ENCODE results near the gene KEL.

The KEL gene

DNA sequence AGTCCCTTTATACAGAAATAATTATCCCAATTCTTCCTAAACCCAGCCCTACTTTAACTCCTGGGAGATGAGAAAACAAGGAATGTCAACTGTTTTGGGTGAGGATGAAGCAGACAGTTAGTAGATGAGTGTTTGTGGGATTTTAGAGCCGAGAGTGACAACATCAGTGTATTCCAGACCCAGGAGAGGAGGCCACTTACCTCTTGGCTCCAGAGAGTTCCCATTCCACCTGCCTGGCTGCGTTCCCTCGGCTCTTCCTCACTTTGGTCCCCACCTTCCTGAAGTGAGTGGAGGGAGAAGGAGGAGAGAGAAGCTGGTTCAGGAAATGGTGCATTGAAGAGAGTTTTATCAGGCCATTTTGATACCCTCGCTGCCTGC lies 579 bp downstream of the KEL start:
- no peak for DNase-seq

DNA sequence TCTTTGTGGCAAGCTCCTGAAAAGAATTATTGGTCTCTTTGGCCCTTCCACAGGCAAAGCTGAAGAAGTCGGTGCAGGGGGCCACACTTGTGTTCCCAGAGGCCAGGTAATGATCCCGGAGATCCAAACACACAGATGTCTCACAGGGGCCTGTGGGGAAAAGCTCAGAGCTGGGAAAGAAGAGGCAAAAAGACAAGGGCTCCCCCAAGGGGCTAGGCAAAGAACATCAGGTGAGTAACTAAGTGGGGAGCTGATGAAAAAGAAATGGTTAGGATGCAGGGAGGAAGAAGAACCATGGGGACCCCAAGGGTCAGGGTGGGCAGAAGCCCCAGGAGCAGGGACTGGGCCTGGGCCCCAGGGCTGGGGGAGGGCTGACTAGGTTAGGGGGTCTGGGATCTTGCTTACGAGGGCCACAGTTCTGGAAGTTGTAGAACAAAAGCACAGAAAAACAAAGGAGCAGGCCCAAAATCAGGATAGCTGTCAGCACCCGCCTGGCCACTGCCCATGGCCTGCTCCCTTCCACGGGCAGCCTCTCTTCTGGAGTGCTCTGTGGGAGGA lies 1.1 kb downstream of the KEL start:
- no peak for DNase-seq

DNA sequence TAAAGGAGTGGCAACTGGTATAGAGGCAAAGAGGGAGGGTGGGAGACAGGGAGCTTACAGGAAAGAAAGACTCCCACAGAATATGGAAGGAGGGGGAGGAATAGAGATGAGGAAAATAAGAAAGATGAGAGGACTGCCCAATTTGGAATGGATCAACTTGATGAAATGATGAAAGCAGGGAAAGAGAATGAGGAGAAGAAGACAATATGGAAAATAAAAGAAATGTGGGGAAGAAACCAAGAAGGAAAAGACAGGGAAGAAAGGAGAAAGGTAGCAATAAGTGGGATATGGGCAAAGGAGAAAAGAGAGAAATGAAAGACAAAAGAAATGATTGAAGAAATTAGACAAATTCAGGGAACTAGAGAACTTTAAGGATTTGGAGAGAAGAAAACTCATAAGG lies 3.0 kb downstream of the KEL start:
- DNase-seq, result no peak

DNA sequence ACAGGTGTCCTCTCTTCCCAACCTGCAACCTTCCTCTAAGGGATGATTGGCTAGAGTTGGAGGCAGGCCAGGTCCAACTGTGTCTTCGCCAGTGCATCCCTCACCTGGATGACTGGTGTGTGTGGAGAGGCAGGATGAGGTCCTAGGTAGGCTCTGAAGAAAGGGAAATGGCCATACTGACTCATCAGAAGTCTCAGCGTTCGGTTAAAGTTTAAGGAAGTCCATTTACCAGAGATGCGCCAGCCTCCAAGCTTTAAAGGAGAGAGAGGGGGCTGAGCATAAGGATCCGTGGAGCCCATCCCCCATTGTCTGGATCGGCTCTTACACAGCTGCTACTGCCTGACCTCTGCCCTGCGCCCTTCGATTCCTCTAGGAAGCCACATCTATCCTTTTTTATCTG lies 4.4 kb downstream of the KEL start:
- DNase-seq, result no peak

DNA sequence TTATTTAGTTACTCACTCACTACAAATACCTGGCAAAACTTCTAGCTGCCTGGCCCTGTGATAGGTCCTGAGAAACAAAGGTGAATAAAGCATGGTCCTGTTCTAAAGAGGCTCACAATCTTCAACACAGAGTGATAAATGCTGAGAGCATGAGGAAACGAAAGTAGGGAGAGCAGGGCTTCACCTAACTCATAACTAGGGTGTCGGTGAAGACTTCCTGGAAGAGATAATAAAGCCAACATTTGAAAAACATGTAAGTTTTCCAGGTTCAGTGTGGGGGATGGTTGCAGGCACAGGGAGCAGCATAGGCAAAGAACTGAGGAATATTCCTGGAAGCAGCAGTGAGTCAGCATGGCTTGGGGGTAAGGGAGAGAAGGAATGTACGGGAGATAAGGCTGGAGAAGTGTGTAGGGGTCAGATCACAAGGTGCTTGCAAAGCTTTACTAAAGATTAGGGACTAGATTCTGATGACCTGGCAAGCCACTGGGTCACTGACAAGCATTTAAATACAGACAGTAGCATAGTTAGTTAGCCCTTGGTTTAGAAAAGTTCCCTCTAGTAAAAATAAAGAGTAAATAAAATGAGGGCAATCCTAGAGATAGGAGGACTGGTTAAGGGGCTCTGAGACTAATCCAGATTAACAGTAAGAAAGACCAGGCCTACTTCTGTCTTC lies 5.1 kb downstream of the KEL start:
- no peak for DNase-seq

DNA sequence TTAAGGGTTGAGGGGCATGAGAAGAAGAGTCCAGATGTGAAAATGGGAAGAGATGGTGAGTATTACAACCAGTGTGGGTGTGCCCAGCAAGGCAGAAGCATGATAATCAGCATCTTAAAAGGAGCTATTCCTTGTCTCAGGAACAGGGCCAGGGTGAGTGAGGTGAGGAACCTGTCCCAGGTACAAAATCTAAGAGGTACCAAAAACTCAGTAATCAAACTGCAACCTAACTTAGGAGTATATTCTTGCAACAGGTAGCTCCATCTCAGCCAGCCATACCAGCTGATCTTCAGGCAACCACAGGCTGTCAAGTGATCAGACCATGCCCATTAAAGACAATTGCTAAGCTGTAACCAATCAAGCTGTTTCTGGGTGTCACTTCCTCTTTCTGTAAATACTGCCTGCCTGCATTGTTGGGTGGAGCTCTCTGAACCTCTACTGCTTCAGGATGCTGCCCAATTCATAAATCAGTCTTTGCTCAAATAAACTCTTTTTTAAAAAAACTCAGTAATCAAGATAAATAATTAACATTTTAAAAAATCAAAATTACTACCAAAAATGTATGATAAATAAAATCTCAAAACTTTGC lies 7.4 kb downstream of the KEL start:
- no peak for DNase-seq

DNA sequence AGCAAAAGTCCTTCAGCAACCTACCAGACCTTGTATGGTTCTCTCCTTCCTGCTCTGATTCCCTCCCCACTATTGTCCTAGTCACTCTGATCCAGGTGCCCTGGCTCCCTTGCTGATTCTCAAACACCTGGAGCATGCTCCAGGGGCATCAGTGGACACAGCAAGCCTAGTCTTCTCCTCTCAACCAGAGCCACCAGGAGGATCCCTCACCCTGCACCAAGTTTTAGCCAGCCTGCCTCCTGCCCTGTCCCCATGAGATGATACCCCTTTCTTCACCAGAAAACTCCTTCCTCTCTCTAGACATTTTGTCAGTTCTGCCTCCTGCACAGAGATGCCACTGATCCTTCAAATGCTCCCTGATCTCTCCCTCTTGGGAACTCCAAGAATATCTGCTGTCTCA lies 11.9 kb downstream of the KEL start:
- no peak for DNase-seq

DNA sequence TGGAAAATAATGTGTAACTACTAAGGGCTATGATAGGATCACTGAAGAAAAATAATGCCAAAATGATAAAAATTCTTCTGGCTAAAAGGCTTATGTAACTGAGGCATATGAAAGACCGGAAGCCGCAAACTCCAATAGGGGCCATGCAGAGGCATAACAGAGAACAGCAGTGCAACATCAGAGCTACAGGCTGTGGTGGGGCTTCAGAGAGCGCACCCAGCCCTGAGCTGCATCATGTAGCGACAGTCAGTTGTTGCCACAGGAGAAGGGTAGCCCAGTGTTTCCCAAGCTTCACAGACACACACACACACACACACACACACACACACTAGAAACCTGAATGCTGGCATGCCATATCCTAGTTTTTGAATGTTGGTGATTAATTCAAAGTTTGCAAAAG lies 13.6 kb downstream of the KEL start:
- DNase-seq, result no peak

DNA sequence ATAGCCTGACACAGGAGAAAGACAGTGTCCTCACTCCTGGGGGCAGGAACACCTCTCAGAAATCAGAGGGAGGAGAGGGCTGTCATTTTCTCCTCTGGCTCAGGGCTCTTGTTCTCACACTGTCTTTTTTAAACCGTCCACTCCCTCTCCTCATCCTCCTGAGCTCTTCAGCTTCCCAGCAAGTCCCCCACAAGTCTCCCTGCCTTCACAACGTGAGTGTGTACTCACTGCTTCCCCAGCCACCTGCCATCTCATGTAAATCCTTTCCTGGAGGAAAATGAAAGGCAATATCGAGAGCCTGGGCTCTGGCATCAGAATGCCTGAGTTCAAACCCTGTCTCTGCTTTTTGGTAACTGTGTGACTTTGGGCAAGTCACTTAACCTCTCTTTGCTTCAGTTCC lies 17.2 kb downstream of the KEL start:
- no peak for DNase-seq

DNA sequence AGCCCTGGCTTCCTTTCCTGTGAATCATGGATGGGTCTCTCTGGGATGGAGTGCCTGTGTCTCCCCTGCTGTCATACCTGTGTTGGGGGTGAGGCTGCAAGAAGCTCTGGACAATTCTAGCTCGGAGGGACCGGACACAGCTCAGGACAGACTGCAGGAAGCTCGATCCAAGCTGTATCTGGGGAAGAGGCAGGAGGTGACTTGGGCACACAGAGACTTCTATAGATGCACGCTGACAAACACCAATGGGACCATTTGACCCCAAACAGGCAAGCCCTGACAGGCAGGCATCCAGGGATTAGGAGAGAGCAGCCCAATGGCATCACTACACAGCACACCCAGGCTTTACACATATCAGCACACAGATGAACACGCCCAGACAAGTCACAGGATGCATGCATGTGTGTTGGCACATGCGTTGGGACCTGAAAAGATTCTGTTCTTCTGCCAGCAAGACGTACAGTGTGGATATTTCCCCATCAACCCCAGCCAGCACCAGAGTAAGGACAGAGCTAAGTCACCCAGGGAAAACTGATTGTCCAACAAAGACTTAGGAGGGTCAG lies 18.4 kb downstream of the KEL start:
- DNase-seq, result no peak

DNA sequence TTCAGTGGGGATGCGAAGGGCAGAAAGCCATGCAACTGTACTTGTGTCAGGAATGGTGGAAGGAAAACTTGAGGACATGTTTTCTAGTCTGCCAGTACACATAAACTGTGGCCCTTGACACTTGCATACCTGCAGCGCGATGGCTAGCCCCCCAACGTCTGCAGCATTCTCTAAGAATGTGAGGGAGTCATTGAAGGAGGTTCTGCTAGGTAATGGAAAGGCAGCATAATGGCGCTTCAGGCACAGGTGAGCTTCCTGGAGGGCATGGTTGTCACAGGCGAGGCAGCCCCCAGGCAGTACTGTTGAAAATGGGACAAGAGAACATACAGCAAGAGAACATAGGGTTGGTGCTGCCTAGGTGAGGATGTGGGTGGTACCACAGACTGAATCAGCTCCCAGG lies 19.4 kb downstream of the KEL start:
- DNase-seq, result no peak

DNA sequence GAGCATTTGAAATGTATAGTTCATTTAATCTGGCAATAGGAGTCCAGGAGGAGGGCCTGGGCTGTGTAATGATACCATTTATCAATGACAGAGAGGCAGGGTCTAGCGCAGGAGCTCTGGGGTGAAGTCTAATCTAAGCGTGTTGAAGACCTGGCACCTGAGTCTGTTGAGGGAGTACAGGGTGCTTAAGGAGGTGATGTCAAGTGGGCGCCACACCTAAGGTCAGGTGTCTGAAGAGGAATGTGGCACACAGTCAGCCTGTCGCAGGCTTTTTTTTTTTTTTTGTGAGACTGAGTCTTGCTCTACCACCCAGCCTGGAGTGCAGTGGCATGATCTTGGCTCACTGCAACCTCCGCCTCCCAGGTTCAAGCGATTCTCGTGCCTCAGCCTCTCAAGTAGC lies 20.6 kb downstream of the KEL start:
- no peak for DNase-seq

DNA sequence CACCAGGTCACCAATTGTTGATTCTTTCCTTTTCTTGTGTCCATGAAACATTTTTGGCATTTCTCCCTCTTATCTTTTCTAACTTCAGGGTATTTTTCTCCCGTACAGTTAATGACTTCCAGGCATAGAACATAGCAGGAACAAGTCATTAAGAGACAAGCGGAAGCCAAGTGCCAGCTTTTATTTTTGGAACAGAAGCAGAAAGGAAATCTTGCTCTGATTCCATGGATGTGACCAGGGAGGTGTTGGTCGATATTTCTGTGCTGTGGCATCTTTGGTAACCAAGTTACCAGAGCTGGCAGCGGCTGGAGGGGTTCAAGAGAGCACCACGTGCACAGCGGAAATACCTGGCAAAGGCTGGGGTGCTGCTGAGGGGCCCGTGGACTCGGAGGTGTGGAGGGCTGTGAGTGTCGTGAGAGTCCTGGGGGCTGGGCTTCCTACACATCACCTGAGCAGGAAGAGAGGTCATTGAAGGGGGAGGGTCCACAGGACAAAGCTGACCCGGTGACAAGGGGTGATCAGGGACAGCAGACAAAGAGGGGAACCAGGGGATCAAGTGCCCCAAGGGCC lies 21.1 kb downstream of the KEL start:
- DNase-seq, result no peak

DNA sequence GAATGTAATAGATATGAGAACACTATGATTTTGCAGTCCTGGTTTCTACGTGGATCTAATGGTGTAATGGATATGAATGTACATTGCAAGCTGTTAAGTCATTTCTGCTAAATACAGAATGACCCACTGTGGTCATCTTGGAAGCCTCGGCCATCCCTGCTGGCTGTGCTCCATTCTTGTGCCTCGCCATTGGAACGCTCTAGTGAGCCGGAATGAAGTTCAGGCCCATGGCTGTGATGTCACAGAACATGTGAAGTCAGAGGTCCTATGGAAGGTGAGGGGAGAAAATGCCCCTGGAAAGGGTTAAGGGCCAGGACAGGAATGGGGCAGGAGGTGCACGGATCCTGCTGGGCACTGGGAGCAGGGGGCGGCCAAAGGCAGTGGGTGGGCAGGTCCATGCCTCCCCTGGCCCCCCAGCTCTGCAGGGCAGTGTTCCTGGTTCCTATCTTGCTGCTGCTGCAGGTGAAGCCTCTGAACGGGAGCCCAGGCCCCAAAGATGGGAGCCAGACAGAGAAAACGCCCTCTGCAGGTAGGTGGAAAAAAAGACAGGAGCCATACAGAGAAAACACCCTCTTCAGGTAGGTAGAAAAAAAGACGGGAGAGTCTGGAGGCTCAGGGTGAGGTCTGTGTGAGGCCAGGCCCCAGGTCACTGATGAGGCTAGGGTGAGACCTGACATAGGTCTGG lies 22.8 kb downstream of the KEL start, which contains the start of gene LLCFC1:
TSS of gene LLCFC1 (plus strand) at position 259 of the 685 bp plus-strand sequence. CDS start at position 397, 138 bp downstream.
- no peak for DNase-seq

DNA sequence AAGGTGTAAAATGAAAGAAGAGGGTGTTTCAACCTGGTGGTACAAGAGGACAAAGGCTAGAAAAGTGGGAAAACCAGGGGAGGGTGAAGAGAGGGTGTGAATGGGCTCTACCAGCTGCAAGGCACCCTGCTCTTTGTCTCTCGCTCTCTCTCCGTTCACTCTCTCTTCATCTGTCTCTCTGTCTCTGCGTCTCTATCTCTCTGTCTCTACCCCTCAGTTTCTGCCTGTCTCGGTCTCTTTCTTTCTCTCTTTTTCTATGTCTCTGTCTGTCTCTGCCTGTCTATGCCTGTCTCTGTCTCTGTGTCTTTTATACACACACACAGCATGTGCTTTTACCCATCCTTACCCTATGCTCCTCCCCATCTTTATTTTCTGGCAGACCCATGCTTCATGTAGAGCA lies 23.6 kb downstream of the KEL start:
- DNase-seq, result no peak

DNA sequence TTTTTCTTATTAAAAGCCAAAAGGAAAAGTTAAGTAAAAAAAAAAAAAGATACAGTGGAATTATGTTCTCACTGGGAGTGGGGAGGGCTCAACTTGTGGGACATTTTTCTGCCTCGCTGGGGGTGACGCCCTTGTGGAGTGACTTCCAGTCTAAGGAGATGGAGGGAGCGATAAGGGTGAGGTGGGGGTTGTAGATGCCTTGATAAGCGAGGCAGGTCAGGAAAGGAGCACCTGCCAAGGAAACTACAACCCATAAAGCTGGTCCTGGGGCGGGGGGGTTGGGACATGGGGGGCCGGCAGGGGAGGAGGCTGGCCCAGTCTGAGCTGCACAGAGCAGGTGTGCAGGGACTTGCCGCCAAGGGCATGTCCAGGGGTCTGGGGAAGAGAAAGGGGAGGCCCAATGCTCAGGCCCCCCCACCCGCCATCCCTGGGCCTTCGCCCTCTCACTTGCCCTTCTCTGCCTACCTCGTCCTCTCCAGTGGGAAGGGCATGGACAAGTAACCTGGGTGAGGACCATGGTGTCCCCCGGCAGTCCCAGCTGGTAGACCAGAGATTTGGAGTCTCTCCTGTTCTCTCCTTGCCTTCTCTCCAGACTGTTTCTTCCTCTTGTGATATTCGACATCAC lies 26.1 kb downstream of the KEL start:
- DNase-seq, result no peak

DNA sequence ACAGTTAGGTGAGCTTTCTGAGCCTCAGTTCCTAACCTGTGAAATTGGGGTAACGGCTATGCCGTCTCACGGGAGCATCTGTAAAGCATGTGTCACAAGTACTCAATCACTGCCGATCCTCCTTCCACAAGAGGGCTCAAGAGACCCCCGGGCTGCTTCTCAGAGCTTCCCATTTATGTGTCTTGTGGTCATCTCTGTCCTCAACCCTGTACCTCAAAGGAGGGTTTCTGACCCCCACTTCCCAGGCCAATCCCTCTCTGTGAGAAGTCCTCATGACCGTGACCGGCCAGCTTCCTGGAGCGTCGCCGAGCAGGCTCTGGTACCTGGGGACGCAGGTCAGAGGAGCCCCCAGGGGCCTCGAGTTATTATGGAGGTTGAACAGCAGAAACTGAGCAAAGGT lies 28.1 kb downstream of the KEL start:
- DNase-seq, result no peak

DNA sequence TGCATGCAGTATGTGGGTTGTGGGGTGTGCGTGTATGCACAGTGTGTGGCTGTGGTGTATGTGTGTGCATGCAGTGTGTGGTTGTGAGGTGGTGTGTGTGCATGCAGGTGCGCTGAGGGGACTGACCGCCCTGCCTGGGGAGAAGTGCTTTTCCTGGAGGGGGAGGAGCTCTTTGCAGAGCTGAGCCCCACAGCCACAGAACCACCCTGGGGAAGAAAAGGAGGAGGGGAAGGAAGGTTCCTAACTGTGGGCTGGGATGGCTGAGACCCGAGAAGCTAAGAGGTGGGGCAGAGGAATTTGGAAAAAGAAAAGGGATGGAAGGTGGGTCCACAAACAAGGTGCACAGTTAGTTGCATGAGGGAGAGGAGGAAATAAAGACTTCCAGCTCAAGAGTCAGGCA lies 28.5 kb downstream of the KEL start, which contains the start of gene TRPV5:
TSS of gene TRPV5 (minus strand) at position 123 of the 400 bp plus-strand sequence. CDS start 287 bp downstream, outside the sequence.
- no peak for DNase-seq

DNA sequence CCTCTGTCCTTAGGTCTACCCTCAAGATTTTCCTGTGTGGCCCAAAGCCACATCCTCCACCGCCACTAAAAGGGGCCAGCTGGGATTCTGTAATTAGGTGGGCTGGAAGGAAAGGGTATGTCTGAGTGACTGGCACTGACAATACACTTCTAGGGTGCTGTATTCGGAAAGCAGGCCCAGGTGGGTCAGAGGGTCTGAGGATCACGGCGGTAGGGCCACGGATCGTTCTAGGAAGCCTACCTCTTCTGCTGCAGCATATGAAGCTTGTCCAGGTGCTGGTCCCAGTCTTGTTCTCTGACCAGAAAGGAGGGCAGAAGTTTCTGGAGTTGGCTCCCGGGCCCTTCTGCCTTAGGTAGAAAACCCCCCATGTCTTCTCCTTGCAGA lies 29.1 kb downstream of the KEL start:
- DNase-seq, result no peak

DNA sequence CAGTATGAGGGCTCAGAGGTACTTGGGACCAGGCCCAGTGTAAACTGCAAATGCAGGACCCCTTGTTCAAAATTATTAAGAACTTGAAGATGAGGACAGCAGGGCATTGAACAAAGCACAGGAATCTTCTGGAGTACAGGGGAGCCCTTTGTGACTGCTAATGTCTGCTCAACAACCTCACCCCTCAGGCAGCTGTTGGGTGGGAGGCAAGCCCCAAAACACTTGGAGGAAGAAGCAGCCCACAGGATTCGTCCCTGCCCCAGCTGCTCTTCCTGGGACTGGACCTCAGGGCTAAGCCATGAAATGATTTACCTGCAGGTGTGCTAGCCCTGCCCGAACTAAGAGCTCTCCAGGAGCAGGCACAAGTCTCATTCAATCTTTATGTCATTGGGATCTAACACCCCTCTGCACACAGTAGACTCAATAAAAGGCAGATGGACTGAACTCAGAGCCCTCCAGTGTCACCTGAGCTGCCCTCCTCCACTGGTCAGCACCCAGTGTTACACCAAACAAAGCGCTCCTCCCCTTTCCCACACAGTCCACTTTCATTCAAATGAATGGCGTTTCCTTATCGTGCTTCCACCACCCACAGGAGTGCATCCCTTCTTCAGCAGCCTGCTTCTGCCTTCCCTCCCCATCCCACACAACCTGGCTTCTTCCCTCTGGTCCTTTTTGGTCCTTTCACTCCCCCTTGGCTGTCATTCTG lies 29.6 kb downstream of the KEL start:
- DNase-seq, result no peak

DNA sequence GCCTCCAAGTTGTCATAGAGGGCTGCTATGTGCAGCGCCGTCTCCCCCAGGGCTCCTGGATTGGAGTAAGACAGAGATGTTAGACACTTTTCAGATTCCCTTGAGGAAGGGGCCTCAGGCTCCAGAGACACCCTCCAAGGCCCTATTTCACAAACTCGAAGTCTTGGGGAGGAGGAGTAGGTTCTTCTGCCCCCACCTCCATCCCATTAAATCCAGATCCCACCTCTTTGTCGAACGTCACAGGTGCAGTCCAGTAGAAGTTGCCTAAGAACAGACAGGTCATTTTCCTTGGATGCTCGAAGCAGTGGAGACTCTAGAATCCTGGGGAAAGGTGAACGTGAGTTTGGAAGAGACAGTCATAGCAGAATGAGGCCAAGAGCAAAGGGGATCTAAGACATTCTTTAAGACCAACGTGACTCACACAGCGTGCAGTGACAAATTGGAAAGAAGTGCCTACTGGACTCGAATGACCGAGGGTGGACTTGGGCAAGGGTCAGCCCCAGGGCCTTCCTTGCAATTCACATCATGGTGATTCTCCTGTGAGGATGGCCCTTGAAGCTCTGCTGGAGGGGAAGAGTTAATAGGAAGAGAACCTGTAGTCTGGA lies 31.9 kb downstream of the KEL start:
- no peak for DNase-seq

DNA sequence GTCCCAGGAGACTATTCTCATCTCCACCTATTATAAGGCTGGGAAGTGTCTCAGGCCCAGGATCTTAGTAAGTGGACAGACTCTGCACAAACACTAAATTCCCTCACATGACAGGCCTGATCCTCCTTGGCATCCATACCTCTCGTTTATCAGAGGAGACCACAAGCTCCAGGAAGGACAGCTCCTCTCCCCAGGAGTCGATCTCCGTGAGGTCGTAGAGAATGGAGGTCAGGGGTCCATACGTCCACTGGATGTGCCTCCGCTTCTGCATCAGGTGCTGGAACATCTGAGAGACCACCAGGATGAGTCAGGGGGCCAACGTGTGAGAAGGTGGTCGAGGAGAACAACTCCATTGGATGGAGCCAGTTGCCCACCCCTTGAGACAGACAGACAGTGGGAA lies 34.2 kb downstream of the KEL start:
- DNase-seq, result no peak
